Body of pancreas (tissue), 4 donors: ENCODE data around the gene PXDC1.

Experiments used
- POLR2A ChIP-seq, 3 donors: fragments of 450-650 bp; IDR thresholded peaks; one replicate each; pipeline ENCODE4 v1.6.1; 2016; ENCODE audit warnings: antibody characterized with exemption in 3 of 3, mild to moderate bottlenecking in 2 of 3
- TF ChIP-seq, protein P1 (sequence below), 7 experiments: fragments of 450-650 bp in 4 of 7; fragments of 200-600 bp in 3 of 7; sonication (generic) in 3 of 7; IDR thresholded peaks; one replicate each; pipeline ENCODE4 v1.5.1; 2016 to 2019; ENCODE audit warnings: antibody characterized with exemption in 7 of 7

DNA sequence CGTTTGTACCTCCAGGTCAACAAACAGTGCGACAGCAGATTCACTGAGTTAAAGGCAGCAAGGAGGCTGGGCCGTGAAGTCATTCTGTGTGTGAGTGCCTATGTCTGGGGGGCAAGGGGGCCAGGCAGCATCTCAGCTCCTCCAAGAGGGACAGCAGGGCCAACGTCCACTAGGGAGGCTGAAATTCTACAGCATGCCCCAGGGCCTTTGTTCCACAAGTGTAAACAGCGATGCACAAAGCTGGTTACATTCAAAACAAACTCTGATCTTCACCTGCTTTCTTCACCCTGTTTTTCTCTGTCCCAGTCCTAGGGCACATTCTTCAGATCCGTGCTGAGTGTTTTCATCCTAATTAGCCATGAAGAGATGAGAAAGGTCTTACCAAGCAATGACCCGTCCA is 41.1 kb downstream of the PXDC1 start:
- TF ChIP-seq, protein P1, sequence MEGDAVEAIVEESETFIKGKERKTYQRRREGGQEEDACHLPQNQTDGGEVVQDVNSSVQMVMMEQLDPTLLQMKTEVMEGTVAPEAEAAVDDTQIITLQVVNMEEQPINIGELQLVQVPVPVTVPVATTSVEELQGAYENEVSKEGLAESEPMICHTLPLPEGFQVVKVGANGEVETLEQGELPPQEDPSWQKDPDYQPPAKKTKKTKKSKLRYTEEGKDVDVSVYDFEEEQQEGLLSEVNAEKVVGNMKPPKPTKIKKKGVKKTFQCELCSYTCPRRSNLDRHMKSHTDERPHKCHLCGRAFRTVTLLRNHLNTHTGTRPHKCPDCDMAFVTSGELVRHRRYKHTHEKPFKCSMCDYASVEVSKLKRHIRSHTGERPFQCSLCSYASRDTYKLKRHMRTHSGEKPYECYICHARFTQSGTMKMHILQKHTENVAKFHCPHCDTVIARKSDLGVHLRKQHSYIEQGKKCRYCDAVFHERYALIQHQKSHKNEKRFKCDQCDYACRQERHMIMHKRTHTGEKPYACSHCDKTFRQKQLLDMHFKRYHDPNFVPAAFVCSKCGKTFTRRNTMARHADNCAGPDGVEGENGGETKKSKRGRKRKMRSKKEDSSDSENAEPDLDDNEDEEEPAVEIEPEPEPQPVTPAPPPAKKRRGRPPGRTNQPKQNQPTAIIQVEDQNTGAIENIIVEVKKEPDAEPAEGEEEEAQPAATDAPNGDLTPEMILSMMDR (IDR thresholded peaks at IDR 0.05) = no peak
- TF ChIP-seq POLR2A (IDR thresholded peaks at IDR 0.05) = no peak
